Retinal pigment epithelial cell (primary cell): Measurements from ENCODE around the gene RAI2.

Source experiments
- DNase-seq: peaks from one replicate; pipeline ENCODE4 v3.0.0-alpha.2; 2010; ENCODE audit warnings: low read depth
- H3K4me3 ChIP-seq: 2 replicates; pipeline ENCODE4 v1.5.1; 2011; ENCODE audit warnings: mild to moderate bottlenecking, low read length, control low read depth, moderate library complexity
- CTCF ChIP-seq: conservative IDR thresholded peaks from 2 replicates; pipeline ENCODE4 v1.5.1; 2011; ENCODE audit warnings: low read depth, low read length, control low read depth, inconsistent platforms

Gene RAI2

GRCh38 chrX:17848545-17849265, 12.4 kb downstream of the RAI2 start:
- no peak for DNase-seq
- TF ChIP-seq CTCF = no peak

GRCh38 chrX:17846045-17846444, 15.1 kb downstream of the RAI2 start:
- DNase-seq = no peak
- TF ChIP-seq CTCF = no peak
- no peak overlapping the region for H3K4me3 ChIP-seq

More at GRCh38 chrX:17848545-17849265, 12.4 kb downstream of the RAI2 start:
- H3K4me3 ChIP-seq = no peak overlapping the region

- TF ChIP-seq CTCF = no peak
- no peak for DNase-seq
- no peak overlapping the region for H3K4me3 ChIP-seq
Measured at GRCh38 chrX:17844236-17844635, 16.9 kb downstream of the RAI2 start.

- no peak for TF ChIP-seq CTCF
- DNase-seq = no peak
- no peak overlapping the region for H3K4me3 ChIP-seq
Measured at GRCh38 chrX:17842769-17843525, 18.2 kb downstream of the RAI2 start.

- no peak overlapping the region for H3K4me3 ChIP-seq
- no peak for DNase-seq
- TF ChIP-seq CTCF = peak; percentile 12
Measured at GRCh38 chrX:17839269-17839668, 21.8 kb downstream of the RAI2 start.

- no peak for DNase-seq
- H3K4me3 ChIP-seq = no peak overlapping the region
- TF ChIP-seq CTCF = no peak
Measured at GRCh38 chrX:17836830-17837229, 24.3 kb downstream of the RAI2 start.

- no peak overlapping the region for H3K4me3 ChIP-seq
- TF ChIP-seq CTCF = no peak
- DNase-seq = no peak
Measured at GRCh38 chrX:17833954-17834353, 27.1 kb downstream of the RAI2 start.
